Stimulated activated CD8-positive, alpha-beta memory T cell treated with anti-CD3 and anti-CD28 coated beads, Interleukin-15, amount 100 ng/mL, for 24 hours (primary cell): ENCODE measurements around the gene RPS10.
"Not testable (repeated sequence)": the region's sequence is repeated elsewhere in the genome, so short reads cannot be mapped to it uniquely, and the experiment has no call there.

Experiments used
- DNase-seq: peaks from one replicate; pipeline ENCODE4 v3.0.0-alpha.2; 2020; ENCODE audit warnings: low read depth

Gene RPS10

GRCh38 chr6:34447910-34448309 lies 22.0 kb upstream of the RPS10 start:
- no peak for DNase-seq

DNA sequence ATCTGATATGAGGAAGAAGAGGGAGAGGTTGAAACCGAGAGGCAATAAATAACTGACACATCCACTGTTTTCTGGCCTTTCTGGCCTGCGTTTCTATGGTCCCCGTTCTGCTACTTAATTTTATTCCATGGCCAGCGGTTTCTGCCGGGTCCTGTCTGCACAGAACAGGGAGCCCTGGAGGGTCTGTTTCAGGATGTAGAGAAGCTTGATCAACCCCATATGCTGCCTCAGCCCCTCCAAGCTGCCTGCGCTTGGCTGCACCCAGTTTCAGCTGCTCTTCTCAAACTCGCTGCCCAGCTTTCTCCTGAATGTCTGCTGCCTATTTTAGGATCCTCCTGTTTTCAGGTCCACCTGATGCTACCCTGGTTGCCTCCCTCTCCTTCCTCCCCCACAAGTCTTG lies 21.5 kb upstream of the RPS10 start:
- DNase-seq, result no peak

- no peak for DNase-seq
Observed at GRCh38 chr6:34445313-34445860, 19.5 kb upstream of the RPS10 start.

GRCh38 chr6:34441526-34441925 lies 15.7 kb upstream of the RPS10 start:
- DNase-seq, result no peak

DNA sequence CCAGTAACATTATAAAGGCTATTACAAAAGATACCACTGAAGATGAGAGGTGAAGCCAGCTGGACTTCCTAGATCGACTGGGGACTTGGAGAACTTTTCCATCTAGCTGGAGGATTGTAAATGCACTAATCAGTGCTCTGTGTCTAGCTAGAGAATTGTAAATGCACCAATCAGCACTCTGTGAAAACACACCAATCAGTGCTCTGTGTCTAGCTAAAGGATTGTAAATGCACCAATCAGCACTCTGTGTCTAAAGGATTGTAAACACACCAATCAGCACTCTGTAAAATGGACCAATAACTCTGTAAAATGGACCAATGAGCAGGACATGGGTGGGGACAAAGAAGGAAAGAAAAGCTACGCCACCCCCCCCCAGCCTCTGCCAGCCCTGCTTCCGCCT lies 13.6 kb upstream of the RPS10 start:
- DNase-seq, result no peak

DNA sequence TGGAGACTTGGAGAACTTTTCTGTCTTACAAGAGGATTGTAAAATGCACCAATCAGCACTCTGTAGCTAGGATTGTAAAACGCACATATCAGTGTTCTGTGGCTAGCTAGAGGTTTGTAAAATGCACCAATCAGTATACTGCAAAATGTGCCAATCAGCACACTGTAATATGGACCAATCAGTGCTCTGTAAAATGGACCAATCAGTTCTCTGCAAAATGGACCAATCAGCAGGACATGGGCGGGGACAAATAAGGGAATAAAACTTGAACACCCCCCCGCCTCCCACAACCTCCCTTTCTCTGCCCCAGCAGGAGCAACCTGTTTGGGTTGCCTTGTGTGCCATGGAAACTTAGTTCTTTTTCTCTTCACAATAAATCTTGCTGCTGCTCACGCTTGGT lies 12.8 kb upstream of the RPS10 start:
- DNase-seq, result no peak

DNA sequence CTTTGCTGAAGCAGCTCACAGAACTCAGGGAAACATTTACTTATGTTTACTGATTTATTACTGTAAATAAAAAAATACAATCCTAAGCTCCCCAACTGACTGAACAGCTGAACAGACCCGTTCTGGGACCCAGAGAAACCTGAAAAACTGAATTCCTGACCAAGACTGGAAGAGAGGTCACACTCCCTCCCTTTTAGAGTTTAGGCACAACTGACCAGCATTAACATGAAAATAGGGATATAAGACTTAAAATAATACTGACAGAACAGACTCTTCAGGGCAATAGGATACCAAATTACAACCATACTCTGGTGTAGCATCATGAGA lies 11.7 kb upstream of the RPS10 start:
- DNase-seq, result no peak

GRCh38 chr6:34436803-34437643 lies 11.2 kb upstream of the RPS10 start:
- no peak for DNase-seq

DNA sequence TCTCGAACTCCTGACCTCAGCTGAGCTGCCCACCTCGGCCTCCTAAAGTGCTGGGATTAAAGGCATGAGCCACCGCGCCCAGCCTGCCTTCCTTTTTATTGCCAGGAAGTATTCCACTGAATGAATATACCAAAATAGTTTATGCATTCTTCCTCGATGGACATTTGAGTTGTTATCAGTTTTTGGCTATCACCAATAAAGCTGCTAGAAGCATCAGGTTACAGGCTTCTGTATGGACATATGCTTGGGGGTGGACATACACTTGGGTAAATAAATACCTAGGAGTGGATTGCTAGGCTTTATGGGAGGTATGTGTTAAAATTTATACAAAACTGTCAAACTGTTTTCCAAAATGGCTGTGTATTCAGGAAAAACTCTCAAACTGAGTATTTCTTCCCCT lies 10.0 kb upstream of the RPS10 start:
- DNase-seq, result no peak

DNA sequence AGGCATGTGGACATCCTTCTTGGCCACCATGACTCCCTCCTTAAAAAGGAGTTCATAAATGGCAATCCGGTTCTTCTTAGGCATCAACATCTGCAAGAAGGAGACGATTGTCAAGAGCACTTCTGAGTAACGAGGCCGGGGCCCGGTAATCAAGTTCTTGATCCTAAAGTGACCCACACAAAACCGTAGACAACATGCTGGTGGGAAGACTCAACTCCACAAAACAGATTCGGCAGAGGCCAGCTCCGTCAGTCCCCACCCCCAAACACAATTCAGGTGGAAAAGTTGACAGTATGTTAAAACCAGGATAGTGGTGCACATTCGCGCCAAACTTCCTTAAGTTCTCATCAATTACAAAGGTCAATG lies 754 bp downstream of the RPS10 start:
- DNase-seq, result no peak

GRCh38 chr6:34424200-34425131 lies 1.4 kb downstream of the RPS10 start:
- DNase-seq, result no peak

DNA sequence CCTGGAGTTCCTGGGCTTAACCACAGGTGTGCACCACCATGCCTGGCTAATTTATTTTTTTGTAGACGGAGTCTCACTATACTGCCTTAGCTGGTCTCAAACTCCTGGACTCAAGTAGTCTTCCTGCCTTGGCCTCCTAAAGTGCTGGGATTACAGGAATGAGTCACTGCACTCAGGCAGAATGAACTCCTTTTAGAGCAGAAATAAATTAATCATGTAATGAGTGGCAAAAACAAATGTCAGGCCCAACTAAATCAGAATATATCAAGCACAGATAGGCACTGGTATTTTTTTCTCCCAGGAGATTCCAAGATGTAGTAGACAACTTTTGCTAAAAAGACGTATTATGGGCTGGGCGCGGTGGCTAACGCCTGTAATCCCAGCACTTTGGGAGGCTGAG lies 2.6 kb downstream of the RPS10 start:
- no peak for DNase-seq

- DNase-seq, result no peak
Observed at GRCh38 chr6:34418367-34418766, 7.5 kb downstream of the RPS10 start.

- no peak for DNase-seq
Observed at GRCh38 chr6:34416877-34417371, 8.9 kb downstream of the RPS10 start.

DNA sequence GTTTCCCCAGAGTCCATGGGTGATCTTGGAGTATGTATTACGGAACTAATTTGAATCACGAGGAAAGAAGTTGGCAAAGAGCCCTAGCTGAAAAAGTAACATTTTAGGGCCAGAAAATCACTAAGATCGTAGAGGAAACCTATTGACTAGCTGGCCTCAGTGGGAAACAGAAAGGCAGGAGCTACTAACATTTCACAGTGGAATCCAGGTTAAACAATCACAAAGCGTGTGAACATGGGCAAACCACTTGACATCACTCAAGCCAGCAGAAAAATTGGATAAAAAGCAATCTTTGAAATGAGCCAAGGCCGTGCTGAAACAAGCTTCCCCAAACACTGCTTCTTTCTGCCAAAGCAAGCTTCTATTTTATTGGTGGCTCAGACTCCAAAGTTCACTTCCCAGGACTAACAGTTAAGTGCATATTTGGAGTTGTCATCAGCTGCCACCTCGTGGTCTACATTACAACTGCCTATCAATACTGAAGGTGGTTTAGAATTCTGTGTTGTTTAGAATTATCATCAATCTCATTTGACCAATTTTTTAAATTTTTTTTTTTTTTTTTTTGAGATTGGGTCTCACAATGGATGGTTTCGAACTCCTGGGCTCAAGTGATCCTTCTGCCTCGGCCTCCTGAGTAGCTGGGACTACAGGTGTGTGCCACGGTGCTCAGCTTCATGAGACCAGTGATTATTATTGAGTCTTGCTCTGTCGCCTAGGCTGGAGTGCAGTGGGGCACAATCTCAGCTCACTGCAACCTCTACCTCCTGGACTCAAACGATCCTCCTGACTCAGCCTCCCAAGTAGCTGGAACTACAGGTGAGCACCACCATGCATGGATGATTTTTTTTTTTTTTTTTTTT lies 10.6 kb downstream of the RPS10 start:
- no peak for DNase-seq

DNA sequence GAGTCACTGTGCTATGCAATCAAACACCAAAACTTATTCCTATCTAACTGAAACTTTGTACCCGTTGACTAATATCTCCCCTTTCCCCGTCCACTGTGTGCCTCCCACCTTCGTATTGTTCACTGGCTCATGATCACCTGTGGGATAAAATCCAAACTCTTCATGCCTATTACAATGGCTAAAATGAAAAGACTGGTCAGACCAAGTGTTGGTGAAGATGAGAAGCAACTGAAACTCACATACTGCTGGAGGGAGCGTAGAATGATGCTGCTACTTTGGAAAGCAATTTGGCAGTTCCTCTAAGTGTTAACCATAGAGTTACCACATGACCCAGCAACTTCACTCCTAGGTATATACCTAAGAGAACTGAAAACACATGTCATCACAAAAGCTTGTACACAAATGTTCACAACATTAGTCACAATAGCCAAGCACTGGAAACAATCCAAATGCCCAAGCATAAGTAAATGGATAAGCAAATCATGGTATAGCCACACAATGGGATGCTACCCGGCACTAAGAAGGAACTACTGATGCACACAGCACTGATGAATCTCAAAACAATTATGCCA lies 13.1 kb downstream of the RPS10 start:
- no peak for DNase-seq

- no peak for DNase-seq
Observed at GRCh38 chr6:34412016-34412415, 13.9 kb downstream of the RPS10 start.

DNA sequence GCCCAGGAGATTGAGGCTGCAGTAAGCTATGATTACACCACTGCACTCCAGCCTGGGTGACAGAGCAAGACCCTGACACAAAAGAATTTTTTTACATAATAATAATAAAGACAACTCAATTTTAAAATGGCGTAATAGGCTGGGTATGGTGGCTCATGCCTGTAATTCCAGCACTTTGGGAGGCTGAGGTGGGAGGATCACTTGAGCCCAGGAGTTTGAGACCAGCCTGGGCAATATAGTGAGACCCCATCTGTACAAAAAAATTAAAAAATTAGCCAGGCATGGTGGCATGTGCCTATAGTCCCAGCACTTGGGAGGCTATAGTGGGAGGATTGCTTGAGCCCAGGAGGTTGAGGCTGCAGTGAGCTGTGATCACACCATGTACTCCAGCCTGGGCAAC lies 18.0 kb downstream of the RPS10 start:
- not testable (repeated sequence) for DNase-seq

DNA sequence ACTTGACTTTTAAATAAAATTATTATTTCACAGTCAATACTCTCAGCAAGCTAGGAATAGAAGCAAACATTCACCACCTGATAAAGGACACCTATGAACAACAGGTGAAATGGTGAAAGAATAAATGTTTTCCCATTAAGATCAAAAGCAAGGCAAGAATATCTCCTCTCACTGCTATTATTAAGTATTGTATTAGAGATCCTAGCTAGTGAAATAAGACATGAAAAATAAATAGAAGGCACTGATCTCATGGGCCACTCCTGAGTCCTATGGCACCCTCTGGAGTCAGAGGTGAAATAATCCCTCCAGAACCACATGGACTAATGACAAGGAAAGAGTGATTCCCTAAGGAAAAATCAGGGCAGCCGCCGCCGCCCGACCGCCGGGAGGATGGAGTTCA lies 29.4 kb downstream of the RPS10 start:
- DNase-seq, result no peak

- DNase-seq, result no peak
Observed at GRCh38 chr6:34393966-34394305, 31.9 kb downstream of the RPS10 start.

GRCh38 chr6:34393191-34393965 lies 32.5 kb downstream of the RPS10 start:
- DNase-seq, result no peak
